IMR-90 (cell line): ENCODE data around the gene JMJD6. TPM values are rescaled to one million over a fixed set of nuclear protein-coding genes. Genes with fewer than 3 reads are reported as not detected.
A peak's percentile ranks its signal among the peaks of the same experiment; 100 is the strongest.

Experiments used
- ATAC-seq: fragments of 200-7000 bp; cut with Tn5 transposase; 2 replicates; pipeline ENCODE4 v1.9.1; 2020; ENCODE audit warnings: low read depth, mild to moderate bottlenecking, moderate library complexity
- BruUV-seq: library from RNA; stranded (reverse); fragments of 400-500 nt; replicated peaks from 2 replicates; lab custom pipeline; 2021; lab: Mats Ljungman, UMichigan
- CTCF ChIA-PET: fragments of 300-600 bp; formaldehyde crosslinking; extraction: SDS; loops from one replicate; lab custom pipeline; 2021; ENCODE audit warnings: antibody characterized with exemption; lab: Yijun Ruan, JAX
- POLR2A ChIA-PET: fragments of 300-600 bp; sonication (Branson Sonifier 250); formaldehyde crosslinking; loops from one replicate; lab custom pipeline; 2022; ENCODE audit warnings: antibody characterized with exemption; ENCODE audit not compliant: unreplicated experiment; lab: Charles Lee
- DNase-seq: peaks from one replicate; pipeline ENCODE4 v3.0.0; 2013
- H2AFZ ChIP-seq: replicated peaks from 2 replicates; pipeline ENCODE3; 2013; ENCODE audit warnings: low read length, mild to moderate bottlenecking; ENCODE audit not compliant: poor library complexity
- H2AK5ac ChIP-seq: 2 replicates; pipeline ENCODE4 v1.6.1; 2013; ENCODE audit warnings: low read depth, low read length, inconsistent platforms
- H2AK9ac ChIP-seq: replicated peaks from 2 replicates; pipeline ENCODE3; 2013; ENCODE audit warnings: mild to moderate bottlenecking, low read depth, low read length, moderate library complexity; ENCODE audit not compliant: poor library complexity
- H2BK120ac ChIP-seq: 2 replicates; pipeline ENCODE4 v1.6.1; 2013; ENCODE audit warnings: low read depth, low read length, inconsistent platforms
- H2BK15ac ChIP-seq: 3 replicates; pipeline ENCODE4 v1.6.1; 2013; ENCODE audit warnings: low read depth, low read length, inconsistent platforms
- H2BK20ac ChIP-seq: 2 replicates; pipeline ENCODE4 v1.6.1; 2013; ENCODE audit warnings: low read depth, mild to moderate bottlenecking, inconsistent platforms, low read length, moderate library complexity
- H2BK5ac ChIP-seq: 2 replicates; pipeline ENCODE4 v1.6.1; 2013; ENCODE audit warnings: mild to moderate bottlenecking, low read depth, low read length, inconsistent platforms; ENCODE audit not compliant: poor library complexity, severe bottlenecking
- H3K14ac ChIP-seq: replicated peaks from 2 replicates; pipeline ENCODE4 v1.6.1; 2013; ENCODE audit warnings: low read depth, low read length, inconsistent platforms
- H3K18ac ChIP-seq: 2 replicates; pipeline ENCODE4 v1.6.1; 2013; ENCODE audit warnings: low read depth, low read length, control low read depth
- H3K23ac ChIP-seq: 2 replicates; pipeline ENCODE4 v1.6.1; 2013; ENCODE audit warnings: low read depth, low read length, inconsistent platforms
- H3K27ac ChIP-seq: 2 replicates; pipeline ENCODE4 v1.5.1; 2013; ENCODE audit warnings: mild to moderate bottlenecking, control low read depth, low read length; ENCODE audit not compliant: insufficient read depth
- H3K27me3 ChIP-seq: 2 replicates; pipeline ENCODE4 v1.6.1; 2013; ENCODE audit warnings: low read length; ENCODE audit not compliant: control insufficient read depth, insufficient read depth
- H3K36me3 ChIP-seq: 2 replicates; pipeline ENCODE4 v1.6.1; 2013; ENCODE audit warnings: low read length, mixed read lengths; ENCODE audit not compliant: control insufficient read depth, insufficient read depth
- H3K4ac ChIP-seq: 2 replicates; pipeline ENCODE4 v1.6.1; 2013; ENCODE audit warnings: low read depth, low read length, inconsistent platforms
- H3K4me1 ChIP-seq: 2 replicates; pipeline ENCODE4 v1.6.1; 2013; ENCODE audit warnings: low read length, mixed read lengths; ENCODE audit not compliant: control insufficient read depth, insufficient read depth
- H3K4me2 ChIP-seq: 2 replicates; pipeline ENCODE4 v1.6.1; 2013; ENCODE audit warnings: low read depth, mild to moderate bottlenecking, control low read depth, low read length, moderate library complexity
- H3K4me3 ChIP-seq: 2 replicates; pipeline ENCODE4 v1.5.1; 2013; ENCODE audit warnings: low read depth, mild to moderate bottlenecking, control low read depth, low read length, moderate library complexity; ENCODE audit not compliant: insufficient read depth
- H3K56ac ChIP-seq: 2 replicates; pipeline ENCODE4 v1.6.1; 2013; ENCODE audit warnings: low read length, inconsistent platforms; ENCODE audit not compliant: insufficient read depth; ENCODE audit errors: extremely low read depth
- H3K79me1 ChIP-seq, 2 experiments: 2 replicates each; pipeline ENCODE4 v1.6.1; 2013; ENCODE audit warnings: low read length in 2 of 2, inconsistent platforms in 1 of 2, low read depth in 1 of 2
- H3K9ac ChIP-seq: 2 replicates; pipeline ENCODE4 v1.6.1; 2013; ENCODE audit warnings: low read depth, low read length, control low read depth
- H3K9me1 ChIP-seq: 2 replicates; pipeline ENCODE4 v1.6.1; 2013; ENCODE audit warnings: low read length, inconsistent platforms; ENCODE audit not compliant: insufficient read depth
- H3K9me3 ChIP-seq: 2 replicates; pipeline ENCODE4 v1.6.1; 2013; ENCODE audit warnings: low read length; ENCODE audit not compliant: control insufficient read depth, insufficient read depth
- H4K20me1 ChIP-seq: 2 replicates; pipeline ENCODE4 v1.6.1; 2013; ENCODE audit warnings: low read length, inconsistent platforms; ENCODE audit not compliant: insufficient read depth
- H4K5ac ChIP-seq: 2 replicates; pipeline ENCODE4 v1.6.1; 2013; ENCODE audit warnings: mild to moderate bottlenecking, low read depth, low read length, control low read depth
- H4K8ac ChIP-seq, 2 experiments: 2 replicates each; pipeline ENCODE4 v1.6.1; 2013; ENCODE audit warnings: low read depth in 2 of 2, low read length in 2 of 2, control low read depth in 1 of 2, inconsistent platforms in 1 of 2
- H4K91ac ChIP-seq: 2 replicates; pipeline ENCODE4 v1.6.1; 2013; ENCODE audit warnings: low read depth, low read length, inconsistent platforms; ENCODE audit not compliant: insufficient read depth
- BHLHE40 ChIP-seq: fragments of 150-350 bp; IDR thresholded peaks from 2 replicates; pipeline ENCODE4 v1.6.1; 2016; ENCODE audit warnings: mild to moderate bottlenecking, low read depth, low read length
- CEBPB ChIP-seq: IDR thresholded peaks from 2 replicates; pipeline ENCODE4 v1.6.1; 2012; ENCODE audit warnings: low read depth, low read length, improper control_type of control experiment
- CHD1 ChIP-seq: IDR thresholded peaks from 2 replicates; pipeline ENCODE4 v1.6.1; 2012; ENCODE audit warnings: low read depth, low read length, improper control_type of control experiment
- CTCF ChIP-seq: conservative IDR thresholded peaks from 2 replicates; pipeline ENCODE4 v1.5.1; 2012; ENCODE audit warnings: mild to moderate bottlenecking, low read depth, low read length, improper control_type of control experiment
- ELK1 ChIP-seq: fragments of 150-350 bp; IDR thresholded peaks from 2 replicates; pipeline ENCODE4 v1.6.1; 2016; ENCODE audit warnings: low read depth, mild to moderate bottlenecking, low read length, moderate library complexity, borderline replicate concordance
- MAFK ChIP-seq: IDR thresholded peaks from 2 replicates; pipeline ENCODE4 v1.6.1; 2012; ENCODE audit warnings: low read depth, low read length, improper control_type of control experiment
- MAZ ChIP-seq: IDR thresholded peaks from 2 replicates; pipeline ENCODE4 v1.6.1; 2012; ENCODE audit warnings: low read depth, mild to moderate bottlenecking, low read length, improper control_type of control experiment, moderate library complexity, borderline replicate concordance
- MXI1 ChIP-seq: IDR thresholded peaks from 2 replicates; pipeline ENCODE4 v1.6.1; 2012; ENCODE audit warnings: low read depth, mild to moderate bottlenecking, low read length, moderate library complexity, borderline replicate concordance
- NFE2L2 ChIP-seq: fragments of 150-350 bp; IDR thresholded peaks from 2 replicates; pipeline ENCODE4 v1.6.1; 2016; ENCODE audit warnings: low read depth, mild to moderate bottlenecking, low read length
- POLR2A ChIP-seq: IDR thresholded peaks from 2 replicates; pipeline ENCODE4 v1.6.1; 2012; ENCODE audit warnings: mild to moderate bottlenecking, low read depth, low read length
- RAD21 ChIP-seq: IDR thresholded peaks from 2 replicates; pipeline ENCODE4 v1.6.1; 2012; ENCODE audit warnings: low read length, improper control_type of control experiment
- RCOR1 ChIP-seq: IDR thresholded peaks from 2 replicates; pipeline ENCODE4 v1.6.1; 2012; ENCODE audit warnings: mild to moderate bottlenecking, low read length, improper control_type of control experiment; ENCODE audit not compliant: insufficient replicate concordance
- SMC3 ChIP-seq: fragments of 150-350 bp; IDR thresholded peaks from 2 replicates; pipeline ENCODE4 v1.6.1; 2016; ENCODE audit warnings: low read depth, mild to moderate bottlenecking, antibody characterized with exemption, low read length, moderate library complexity
- WGBS, 2 experiments: methylation state at CpG; one replicate each; pipeline versions ENCODE4 v1.1.5 to v1.1.7; 2013; ENCODE audit warnings: missing lambda C conversion rate in 2 of 2; ENCODE audit not compliant: insufficient read length in 1 of 2; ENCODE audit errors: extremely low coverage in 2 of 2; 5-methylcytosine and 5-hydroxymethylcytosine counted together
- dilution Hi-C: fragments of 300-500 bp; cut with HindIII; formaldehyde crosslinking; loops from one replicate; pipeline ENCODE4 v1.14.3; 2018; ENCODE audit warnings: low sequenced_read_pairs; ENCODE audit not compliant: unreplicated experiment
- in situ Hi-C: fragments of 300-500 bp; cut with MboI; formaldehyde crosslinking; loops from 3 replicates; pipeline ENCODE4 v1.14.3; 2019; ENCODE audit warnings: low sequenced_read_pairs, inconsistent platforms, mixed read lengths
- intact Hi-C: fragments of 100-400 bp; cut with micrococcal nuclease; formaldehyde crosslinking; loops from 2 replicates; pipeline ENCODE4 v1.10.0; 2022
- polyA plus RNA-seq, 3 experiments: library from polyadenylated mRNA; depleted of rRNA; stranded (reverse); fragments of >200 nt; gene quantifications; 2 replicates each; pipeline ENCODE4 v1.2.3, GENCODE V29; 2012; ENCODE audit warnings: low replicate concordance in 1 of 3
- total RNA-seq: library from RNA; depleted of rRNA; stranded (reverse); fragments of >200 nt; gene quantifications from 2 replicates; pipeline ENCODE4 v1.2.3, GENCODE V29; 2012

The JMJD6 gene
- total and polyA plus RNA-seq, 2 of the 4 experiments (the other 2 are of a cell fraction), result 24.4 to 33.7 TPM

GRCh38 chr17:76735586-76736348 lies 9.4 kb upstream of the JMJD6 start:
- H2AK5ac ChIP-seq, result peak overlapping the region; percentile 89
- H3K14ac ChIP-seq, result peak overlapping the region; percentile 98
- no peak for DNase-seq
- peak overlapping the region; percentile 78 for H2AFZ ChIP-seq
- peak overlapping the region; percentile 53; the same call in 1 of the 2 replicates for H4K91ac ChIP-seq
- no peak overlapping the region for H2BK120ac ChIP-seq
- ChIA-PET CTCF (interaction anchor here (0.6 to 0.7 kb wide), 4 partner anchors 47 to 554 kb away, joined by 3 to 6 read pairs (median 4); no protein-coding TSS in a partner anchor), POLR2A (interaction anchor here (1.0 kb wide), 1 partner anchor 19 kb away, joined by 3 read pairs; no protein-coding TSS in a partner anchor)
- no peak for ATAC-seq
- no TSS peak for BruUV-seq
- H3K18ac ChIP-seq, result peak overlapping the region; percentile 50; the same call in 1 of the 2 replicates
- H2BK15ac ChIP-seq, result no peak overlapping the region
- H3K4me2 ChIP-seq, result peak overlapping the region; percentile 63
- H3K27me3 ChIP-seq, result no peaks in the 10 kb centered on the region
- peak overlapping the region; percentile 78 for H2BK5ac ChIP-seq
- H3K4ac ChIP-seq, result peak overlapping the region; percentile 94
- dilution Hi-C loops, result no loop called here
- intact Hi-C loops, result loop anchor here (1.0 to 5.0 kb wide), 2 partner anchors 8 to 322 kb away; no protein-coding TSS in a partner anchor
- peaks cover 24% of the 10 kb centered on the region for H3K36me3 ChIP-seq
- peaks cover 18 to 33% of the 10 kb centered on the region in 2 experiments for H3K79me1 ChIP-seq
- 2% methylated on average over 12 of the region's 20 CpGs; no CpG with 5 or more reads in 1 of the 2 experiments for WGBS, 2 experiments
- peak overlapping the region; percentile 94 for H2AK9ac ChIP-seq
- H3K56ac ChIP-seq, result peak overlapping the region; percentile 87
- no peaks in the 10 kb centered on the region for H3K9me3 ChIP-seq
- H4K5ac ChIP-seq, result peak overlapping the region; percentile 18; the same call in 1 of the 2 replicates
- peaks cover 42% of the 10 kb centered on the region for H4K20me1 ChIP-seq
- H3K9ac ChIP-seq, result peak overlapping the region; percentile 96
- peaks cover 2% of the 10 kb centered on the region; the same call in 1 of the 2 replicates for H3K4me1 ChIP-seq
- no peaks in the 10 kb centered on the region for H3K9me1 ChIP-seq
- peak overlapping the region; percentile 92 for H3K27ac ChIP-seq
- H3K4me3 ChIP-seq, result peak overlapping the region; percentile 89
- H2BK20ac ChIP-seq, result no peak overlapping the region
- H4K8ac ChIP-seq, result peak overlapping the region; percentile 41 to 69; a peak in 3 of 4 replicates
- H3K23ac ChIP-seq, result peak overlapping the region; percentile 97
- in situ Hi-C loops, result no loop called here
- TF ChIP-seq CTCF (no peak), CEBPB (no peak), BHLHE40 (no peak), MXI1 (no peak), CHD1 (no peak), RAD21 (no peak), MAFK (no peak), ELK1 (no peak), POLR2A (no peak; the same call in 1 of the 2 replicates), RCOR1 (no peak), SMC3 (no peak), MAZ (no peak), NFE2L2 (no peak)
